ENCODE measurements around the gene PXK.

DNA sequence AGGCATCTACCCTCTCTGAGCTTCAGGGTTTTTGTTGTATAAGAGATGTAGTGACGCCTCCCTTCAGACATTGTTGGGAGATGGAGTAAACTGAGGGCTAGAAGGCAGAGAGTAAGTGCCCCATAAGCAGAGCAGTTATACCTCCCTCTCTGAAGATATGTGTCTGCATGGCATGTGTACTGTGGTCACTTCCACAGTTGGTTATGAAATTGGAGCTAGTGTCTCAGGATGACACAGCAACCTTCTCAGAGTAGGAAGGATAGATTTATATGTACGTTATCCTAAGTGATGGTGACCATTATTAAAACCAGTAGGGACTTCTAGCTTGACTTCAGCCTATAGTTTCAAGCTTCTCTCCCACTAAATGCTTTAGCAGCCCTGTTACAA lies 17.9 kb downstream of the PXK start:
- TF ChIP-seq, protein P1, sequence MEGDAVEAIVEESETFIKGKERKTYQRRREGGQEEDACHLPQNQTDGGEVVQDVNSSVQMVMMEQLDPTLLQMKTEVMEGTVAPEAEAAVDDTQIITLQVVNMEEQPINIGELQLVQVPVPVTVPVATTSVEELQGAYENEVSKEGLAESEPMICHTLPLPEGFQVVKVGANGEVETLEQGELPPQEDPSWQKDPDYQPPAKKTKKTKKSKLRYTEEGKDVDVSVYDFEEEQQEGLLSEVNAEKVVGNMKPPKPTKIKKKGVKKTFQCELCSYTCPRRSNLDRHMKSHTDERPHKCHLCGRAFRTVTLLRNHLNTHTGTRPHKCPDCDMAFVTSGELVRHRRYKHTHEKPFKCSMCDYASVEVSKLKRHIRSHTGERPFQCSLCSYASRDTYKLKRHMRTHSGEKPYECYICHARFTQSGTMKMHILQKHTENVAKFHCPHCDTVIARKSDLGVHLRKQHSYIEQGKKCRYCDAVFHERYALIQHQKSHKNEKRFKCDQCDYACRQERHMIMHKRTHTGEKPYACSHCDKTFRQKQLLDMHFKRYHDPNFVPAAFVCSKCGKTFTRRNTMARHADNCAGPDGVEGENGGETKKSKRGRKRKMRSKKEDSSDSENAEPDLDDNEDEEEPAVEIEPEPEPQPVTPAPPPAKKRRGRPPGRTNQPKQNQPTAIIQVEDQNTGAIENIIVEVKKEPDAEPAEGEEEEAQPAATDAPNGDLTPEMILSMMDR (IDR thresholded peaks at IDR 0.05; ENCODE audit: low read depth, low read length): no peak
- TF ChIP-seq POLR2A (IDR thresholded peaks at IDR 0.05; ENCODE audit: extremely low read depth, insufficient read length): peak; percentile 39
- TF ChIP-seq, protein P2, sequence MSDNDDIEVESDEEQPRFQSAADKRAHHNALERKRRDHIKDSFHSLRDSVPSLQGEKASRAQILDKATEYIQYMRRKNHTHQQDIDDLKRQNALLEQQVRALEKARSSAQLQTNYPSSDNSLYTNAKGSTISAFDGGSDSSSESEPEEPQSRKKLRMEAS (IDR thresholded peaks at IDR 0.05; ENCODE audit: low read depth, low read length): peak; percentile 67
